GM21526 (cell line): Measurements from ENCODE around the gene REEP3.
"Not testable (repeated sequence)": the region's sequence is repeated elsewhere in the genome, so short reads cannot be mapped to it uniquely, and the experiment has no call there.

Source experiments
- ATAC-seq: cut with Tn5 transposase; IDR thresholded peaks from one replicate; pipeline ENCODE4 v1.9.1; 2021; ENCODE audit warnings: moderate library complexity; ENCODE audit not compliant: unreplicated experiment, low FRiP score

The REEP3 gene

DNA sequence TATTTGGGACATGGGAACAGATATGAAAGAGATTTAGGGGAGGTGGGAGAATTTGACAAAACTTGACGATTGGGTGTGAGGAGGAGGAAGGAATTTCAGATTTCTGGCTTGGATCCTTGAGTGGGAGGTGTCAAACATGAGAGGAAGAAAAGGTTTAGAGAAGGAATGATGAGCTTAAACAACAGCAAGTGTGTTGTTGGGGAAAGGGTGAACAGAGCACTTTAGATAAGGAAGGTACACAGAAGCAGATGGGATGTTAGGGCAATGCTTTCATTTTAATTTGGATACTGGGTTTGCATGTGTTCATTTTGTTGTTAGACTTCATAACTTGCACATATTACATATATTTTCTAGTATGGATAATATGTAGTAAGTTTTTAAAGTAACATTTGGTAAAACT is 23.2 kb downstream of the REEP3 start:
- no peak for ATAC-seq

DNA sequence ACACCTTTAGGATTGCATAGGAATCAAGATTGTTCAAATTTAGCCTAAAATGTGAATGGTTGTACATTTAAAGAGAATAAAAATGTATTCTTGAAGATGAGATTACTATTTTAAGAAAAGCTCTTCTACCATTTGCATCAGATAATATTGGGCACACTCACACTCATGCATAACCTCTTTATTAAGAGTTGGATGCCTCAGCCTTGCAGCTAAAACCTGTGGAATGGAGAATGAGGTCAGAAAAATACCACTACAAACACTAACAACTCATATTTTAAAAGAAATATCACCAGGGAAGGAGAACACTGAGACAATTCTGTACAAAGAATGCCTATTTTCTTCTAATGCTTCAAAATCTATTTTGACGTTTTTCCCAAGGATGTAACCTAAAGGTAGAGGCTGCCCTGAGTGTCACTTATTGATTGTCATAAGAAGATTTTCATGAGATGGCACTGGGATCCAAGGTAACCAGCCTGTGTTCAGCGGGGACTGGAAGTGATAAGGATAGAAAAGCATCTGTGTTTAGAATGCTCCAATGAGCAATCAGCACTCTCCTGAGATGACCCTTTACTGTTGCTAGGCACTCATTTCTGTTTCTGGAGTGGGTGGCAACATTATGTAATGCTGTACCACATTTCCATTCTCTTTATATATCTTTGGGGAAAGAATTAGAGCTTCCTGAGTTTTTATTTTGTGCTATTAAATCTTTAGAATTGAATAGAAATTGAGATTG is 26.6 kb downstream of the REEP3 start:
- no peak for ATAC-seq

DNA sequence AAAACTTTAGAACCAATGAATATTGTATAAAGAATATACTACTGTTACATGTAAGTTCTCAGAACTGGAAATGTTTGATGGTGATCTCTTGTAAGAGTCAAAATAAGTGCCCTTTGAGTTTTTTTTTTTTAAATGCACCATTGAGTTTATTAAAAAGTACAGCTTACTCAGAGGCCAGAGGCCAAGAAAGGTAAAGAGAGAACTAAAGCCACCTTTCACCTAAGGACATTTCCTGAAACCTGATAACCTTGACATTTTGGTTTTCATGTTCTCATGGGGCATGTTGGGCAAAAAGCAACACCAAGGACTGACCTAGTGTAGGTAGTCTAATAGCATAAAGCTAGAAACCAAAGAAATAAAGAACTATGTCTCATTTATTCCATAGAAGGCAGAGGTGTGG is 27.7 kb downstream of the REEP3 start:
- ATAC-seq: no peak

DNA sequence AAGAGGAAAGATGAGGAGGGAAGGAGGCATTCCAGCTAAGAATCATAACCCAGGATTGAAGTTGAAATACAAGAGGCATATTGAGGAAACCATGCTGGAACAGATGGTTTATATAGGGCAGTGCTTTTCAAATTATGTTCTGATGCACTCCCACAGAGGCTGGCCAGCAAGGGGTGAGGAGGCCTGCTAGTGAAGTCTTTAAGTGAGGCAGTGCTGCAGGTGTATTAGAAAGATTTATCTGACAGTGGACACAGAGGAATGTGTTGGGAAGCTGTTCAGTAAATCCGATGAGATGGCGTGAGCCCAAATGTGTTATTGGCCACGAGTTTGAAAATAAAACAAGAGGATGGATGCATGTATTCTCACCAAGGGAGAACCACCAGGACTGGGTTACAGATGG is 28.6 kb downstream of the REEP3 start:
- no peak for ATAC-seq

DNA sequence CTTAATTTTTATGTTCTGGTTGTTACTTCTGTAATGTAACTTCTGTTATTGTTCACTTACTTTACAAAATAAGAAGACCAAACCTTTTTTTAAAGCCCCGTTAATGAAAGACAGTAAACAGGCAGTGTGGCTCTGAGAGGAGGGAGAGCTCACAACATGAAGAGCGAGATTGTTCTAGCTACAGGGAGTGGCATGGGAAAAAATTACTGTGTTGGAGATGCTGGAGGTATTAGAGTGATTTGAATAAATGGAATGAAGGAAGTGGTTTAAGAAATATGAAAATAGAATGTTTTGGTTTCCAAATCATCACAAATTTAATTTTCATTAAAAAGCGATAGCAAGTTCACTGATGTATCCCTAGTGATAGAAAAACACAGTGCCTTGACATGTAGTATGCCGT is 31.8 kb downstream of the REEP3 start:
- ATAC-seq: no peak

DNA sequence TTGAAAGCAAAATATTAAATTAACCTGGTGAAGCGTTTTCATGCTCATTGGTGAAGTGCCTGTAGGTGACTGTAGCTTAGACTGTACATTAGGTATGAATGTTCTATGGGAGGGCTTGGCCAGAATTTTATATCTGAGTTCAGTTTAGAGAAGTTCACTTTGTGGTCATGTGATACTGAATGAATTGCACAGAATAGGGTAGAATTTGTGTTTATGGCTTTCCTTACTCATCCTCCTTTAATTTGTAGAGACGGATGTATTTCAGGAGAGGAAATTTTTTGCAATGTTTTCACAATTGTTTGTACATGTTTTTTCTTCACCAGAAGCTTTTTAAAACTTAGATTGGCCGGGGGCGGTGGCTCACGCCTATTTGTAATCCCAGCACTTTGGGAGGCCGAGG is 32.3 kb downstream of the REEP3 start:
- ATAC-seq: no peak

DNA sequence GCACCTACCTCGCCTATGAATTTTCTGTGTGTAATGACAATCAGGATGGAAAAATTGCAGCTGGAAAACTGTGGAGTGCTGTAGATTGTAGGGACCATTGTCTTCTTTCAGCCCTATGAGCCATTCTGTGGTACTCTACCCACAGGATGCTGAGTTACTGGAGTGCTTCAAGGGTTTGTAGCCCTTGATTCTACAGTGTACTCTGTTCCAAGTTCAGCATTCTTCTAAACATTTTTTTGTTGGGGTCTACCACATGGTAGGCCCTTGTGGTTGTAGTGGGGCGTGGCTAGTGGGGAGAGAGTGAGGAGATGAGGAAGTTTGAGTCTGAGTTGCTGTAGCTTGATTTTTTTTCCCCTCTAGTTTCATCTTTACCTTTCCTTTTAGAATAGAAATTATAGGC is 33.5 kb downstream of the REEP3 start:
- peak; percentile 62 for ATAC-seq

DNA sequence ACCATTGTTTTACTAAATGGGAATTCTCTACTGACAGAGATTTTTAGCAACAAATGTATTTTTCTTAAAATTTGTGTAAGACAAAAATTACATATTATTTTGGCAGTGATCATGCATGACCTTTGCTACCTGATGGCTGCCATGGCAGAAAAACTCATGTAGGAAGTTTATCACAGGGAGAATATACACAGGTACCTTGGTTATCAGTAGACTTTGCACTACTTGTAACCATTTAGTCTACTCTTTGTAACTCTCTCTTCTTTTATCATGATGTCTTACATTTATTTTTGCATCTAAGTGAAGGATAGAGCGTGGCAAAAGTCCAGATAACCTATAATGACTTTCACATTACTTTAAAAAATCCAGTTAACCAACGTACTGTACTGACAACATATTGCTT is 34.1 kb downstream of the REEP3 start:
- no peak for ATAC-seq

DNA sequence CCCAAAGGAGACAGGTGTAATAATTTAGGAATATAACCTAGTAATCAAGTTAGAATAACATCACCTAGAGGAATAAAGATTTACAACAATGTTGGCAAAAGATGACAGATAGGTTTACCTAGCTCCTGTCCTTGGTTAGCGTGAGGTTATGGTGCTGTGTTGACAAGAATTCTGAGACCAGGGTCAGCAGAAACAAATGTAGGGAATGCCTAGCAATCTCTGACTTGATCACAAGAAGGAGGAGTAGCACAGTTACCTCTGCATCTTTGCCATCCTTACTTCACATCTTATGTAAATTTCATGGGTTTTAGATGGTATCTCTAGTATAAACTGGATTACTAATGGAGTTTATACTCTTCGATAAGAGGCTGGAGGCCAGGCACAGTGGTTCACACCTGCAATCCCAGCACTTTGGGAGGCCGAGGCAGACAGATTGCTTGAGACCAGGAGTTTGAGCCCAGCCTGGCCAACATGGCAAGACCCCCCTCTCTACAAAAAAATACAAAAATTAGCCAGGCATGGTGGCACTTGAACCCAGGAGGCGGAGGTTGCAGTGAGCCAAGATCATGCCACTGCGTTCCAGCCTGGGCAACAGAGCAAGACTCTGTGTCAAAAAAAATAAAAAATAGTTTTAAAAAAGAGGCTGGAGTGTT is 37.1 kb downstream of the REEP3 start:
- ATAC-seq: no peak

DNA sequence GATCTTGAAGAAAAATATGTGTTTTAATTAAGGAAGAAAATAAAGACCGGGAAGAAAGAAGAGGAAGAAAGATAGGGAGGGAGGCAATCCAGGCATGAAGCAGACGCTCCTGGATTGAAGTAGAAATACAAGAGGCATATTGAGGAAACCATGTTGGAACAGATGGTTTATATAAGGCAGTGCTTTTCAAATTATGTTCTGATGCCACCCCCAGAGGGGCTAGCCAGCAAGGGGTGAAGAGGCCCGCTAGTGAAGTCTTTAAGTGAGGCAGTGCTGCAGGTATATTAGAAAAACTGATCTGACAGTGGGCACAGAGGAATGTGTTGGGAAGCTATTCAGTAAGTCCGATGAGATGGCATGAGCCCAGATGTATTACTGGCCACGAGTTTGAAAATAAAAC is 40.1 kb downstream of the REEP3 start:
- no peak for ATAC-seq

DNA sequence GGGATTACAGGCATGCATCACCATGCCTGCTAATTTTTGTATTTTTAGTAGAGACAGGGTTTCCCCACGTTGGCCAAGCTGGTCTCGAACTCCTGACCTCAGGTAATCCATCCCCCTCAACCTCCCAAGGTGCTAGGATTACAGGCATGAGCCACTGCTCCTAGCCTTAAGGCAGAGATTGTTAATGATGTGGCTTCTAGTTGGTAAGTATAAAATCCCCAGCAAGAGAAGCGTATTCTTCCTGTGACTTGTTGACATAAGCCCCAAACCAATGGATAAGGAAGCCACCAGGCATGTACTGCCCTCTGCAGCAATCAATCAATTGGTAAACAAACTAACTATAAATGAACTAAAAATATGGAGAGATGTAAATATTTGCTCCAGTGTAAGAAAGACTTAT is 41.2 kb downstream of the REEP3 start:
- no peak for ATAC-seq

DNA sequence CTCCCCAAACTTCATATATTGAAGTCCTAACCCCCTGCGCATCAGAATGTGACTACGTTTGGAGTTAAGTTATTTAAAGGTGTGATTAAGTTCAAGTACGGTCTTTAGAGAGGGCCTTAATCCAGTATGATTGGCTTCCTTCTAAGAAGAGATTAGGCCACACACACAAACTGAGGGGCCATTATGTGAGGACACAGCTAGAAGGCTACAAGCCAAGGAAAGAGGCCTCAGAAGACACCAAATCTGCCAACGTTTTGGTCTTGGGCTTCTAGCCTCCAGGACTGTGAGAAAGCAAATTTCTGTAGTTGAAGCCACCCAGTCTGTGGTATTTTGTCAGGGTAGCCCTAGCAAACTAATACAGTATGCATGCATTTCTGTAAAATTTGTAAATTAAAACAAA is 41.7 kb downstream of the REEP3 start:
- no peak for ATAC-seq

DNA sequence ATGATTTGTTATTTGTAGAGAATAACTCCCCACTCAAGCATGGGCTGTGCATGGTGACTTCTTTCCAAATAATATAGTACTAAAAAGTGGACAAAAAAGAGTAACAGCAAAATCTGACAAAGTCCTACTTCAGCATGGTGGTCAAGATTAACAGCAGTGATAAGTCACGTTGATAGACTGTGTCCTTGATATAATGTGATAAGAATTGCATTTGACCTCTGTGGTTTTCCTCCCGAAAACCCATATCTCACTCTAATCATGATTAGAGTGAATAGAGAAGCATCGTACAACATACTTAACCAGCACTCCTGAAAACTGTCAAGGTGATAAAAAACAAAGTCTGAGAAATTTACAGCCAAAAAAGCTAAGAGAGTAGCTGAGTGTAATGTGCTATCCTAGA is 42.4 kb downstream of the REEP3 start:
- ATAC-seq: no peak

DNA sequence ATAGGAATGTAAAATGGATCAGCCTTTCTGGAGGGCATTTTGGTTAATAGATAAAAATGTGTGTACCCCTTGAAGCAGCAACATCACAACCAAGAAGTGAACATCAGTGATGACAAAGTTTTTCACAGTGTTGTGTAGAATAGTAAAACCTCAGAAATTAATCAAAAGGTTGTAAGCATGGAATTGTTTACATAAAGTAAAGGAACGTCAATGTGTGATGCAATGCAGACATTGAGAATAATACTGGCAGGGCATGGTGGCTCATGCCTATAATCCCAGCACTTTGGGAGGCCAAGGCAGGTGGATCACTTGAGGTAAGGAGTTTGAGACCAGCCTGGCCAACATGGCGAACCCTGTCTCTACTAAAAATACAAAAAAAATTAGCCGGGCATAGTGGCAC is 43.5 kb downstream of the REEP3 start:
- ATAC-seq: not testable (repeated sequence)

DNA sequence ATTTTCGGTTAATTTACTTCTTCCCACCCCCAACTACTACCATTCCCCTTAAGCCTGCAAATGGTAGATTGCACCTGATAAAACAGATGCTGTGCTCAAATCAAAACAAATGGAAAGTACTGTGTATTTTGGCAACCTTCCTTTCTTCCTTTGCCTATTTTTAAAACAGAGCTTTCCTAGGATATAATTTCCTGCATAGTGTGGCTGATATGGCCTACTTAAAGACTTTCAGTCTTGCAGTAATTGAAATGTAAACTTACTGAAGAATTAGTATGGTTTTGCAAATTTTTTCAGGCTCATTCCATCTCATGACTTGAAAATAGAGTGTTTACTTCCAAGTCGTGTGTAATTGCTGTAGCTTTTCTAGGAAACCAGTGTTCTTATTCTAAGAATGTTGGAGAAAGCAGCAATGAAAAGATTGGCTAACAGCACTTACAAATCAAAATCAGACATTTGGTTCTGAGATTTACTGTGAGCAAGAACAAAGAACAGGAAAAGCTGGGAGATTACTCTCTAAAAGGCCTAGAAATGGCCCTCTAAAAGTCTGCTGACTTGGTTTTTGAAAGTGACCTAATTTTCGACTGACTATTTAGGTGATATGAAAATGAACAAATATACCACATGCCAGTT is 52.0 kb downstream of the REEP3 start:
- peak; percentile 63 for ATAC-seq

DNA sequence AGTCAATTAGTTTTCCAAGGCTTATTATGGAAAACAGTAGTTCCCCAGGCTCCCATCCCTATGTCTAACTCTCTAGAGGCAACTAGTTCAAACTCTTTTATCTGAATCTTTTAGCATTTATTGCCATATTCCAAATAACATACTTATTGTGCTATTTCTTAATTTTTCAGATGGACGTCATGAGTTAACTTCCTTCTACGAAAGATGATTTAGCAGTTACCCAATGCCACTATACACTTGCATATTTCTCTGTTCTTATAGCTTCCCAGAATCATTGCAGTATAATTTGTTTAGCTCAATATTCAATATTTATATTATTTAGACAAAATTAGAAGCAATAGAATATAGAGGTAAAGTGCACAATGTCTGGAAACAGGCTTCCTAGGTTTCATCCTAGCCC is 52.8 kb downstream of the REEP3 start:
- ATAC-seq: no peak

DNA sequence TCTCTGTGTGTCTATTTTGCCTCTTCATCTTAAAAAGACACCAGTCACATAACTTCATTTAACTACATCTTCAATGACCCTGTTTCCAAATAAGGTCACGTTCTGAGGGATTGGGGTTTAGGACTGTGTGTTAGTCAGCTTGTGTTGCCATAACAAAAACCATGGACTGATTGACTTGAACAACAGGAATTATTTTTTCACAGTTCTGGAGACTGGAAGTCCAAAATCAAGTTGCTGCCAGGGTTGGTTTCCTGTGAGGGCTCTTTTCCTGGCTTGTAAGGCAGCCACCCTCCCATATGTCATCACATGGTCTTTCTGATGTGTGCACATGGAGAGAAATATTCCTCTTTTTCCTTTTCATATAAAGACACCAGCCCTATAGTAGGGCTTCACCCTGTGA is 55.3 kb downstream of the REEP3 start:
- no peak for ATAC-seq

DNA sequence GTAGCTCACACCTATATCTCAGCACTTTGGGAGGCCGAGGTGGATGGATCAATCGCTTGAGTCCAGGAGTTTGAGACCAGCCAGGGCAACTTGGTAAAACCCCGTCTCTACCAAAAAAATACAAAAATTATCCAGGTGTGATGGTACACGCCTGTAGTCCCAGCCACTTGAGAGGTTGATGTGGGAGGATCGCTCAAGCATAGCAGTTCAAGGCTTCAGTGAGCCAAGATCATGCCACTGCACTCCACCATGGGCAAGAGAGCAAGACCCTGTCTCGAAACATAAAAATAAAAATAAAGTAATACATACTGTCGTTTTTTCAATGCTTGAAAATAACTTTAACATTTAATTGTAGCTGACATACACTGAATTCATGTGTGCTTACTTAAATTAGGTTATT is 57.3 kb downstream of the REEP3 start:
- no peak for ATAC-seq

DNA sequence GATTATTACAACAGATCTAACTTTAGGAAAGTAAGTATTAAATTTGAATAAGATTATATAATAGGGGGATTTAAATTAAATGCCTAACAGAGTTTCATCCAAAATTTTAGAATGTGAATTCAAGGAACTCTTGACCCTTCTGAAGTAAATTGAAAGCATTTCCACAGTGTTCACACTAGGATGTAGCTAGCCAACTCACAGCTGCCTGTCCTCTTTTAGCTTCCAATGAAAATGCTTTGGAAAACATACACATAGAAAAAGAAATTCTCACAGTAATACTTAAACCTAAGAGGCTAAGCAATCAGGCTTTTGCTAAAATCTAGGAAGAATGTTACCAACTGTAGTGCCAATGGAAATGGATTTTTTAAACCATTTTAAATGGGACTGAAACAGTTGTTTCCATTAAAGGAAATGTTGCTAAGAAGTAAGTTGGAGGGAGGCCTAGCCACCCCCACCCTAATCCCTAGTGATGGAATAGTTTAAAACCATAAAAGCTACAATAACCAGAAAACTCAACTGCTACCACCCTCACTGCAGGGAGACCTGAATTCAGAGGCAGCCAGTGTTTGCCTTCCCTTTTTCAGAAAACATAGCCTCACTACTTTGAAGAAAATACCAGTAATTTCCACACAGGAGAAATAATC is 58.3 kb downstream of the REEP3 start:
- ATAC-seq: no peak

DNA sequence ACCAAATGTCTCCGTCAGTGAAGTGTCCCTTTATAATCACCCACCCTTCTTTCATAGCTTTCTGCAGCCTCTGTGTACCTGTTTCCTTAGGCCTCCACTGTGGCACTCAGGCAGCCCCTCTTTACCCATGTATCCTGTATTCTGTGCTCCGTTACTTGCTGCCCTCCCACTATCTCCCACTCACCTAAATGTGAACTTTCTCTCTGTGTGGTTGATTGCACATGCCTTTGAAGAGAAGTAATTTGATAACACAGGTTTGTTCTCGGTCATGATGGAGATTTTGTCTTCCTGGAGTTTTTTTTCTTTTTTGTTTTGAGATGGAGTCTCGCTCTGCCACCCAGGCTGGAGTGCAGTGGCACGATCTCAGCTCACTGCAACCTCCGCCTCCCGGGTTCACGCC is 61.5 kb downstream of the REEP3 start:
- ATAC-seq: no peak

DNA sequence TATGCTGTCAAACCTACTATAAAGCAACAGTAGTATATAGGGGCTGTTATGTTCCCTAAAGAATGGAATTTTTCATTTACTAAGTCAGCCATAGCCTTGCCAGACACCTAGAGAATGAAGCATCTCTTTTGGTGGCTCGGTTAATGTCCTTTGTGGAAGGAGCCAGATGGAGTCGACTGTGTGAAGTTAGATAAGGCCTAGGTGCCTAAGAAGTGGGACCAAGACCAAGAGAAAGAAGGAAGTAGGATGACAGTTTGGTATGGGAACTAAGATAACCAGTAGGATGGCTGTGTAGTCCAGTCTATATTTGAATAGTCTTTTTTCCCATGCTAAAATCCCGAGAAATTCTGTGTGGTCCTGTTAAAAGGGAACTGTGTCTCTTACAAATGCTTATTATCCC is 62.2 kb downstream of the REEP3 start:
- ATAC-seq: no peak
